SK-N-SH (cell line): ENCODE data around the gene LDLRAP1. TPM values are rescaled to one million over a fixed set of nuclear protein-coding genes. Genes with fewer than 3 reads are reported as not detected.
"Not testable (repeated sequence)": the region's sequence is repeated elsewhere in the genome, so short reads cannot be mapped to it uniquely, and the experiment has no call there.

ENCODE experiments used
- CTCF ChIA-PET: fragments of 300-600, 350-600 bp; formaldehyde crosslinking; extraction: SDS; loops from one replicate; lab custom pipeline; 2021; lab: Yijun Ruan, JAX
- POLR2A ChIA-PET: fragments of 350-600 bp; sonication (Branson Sonifier 250); formaldehyde crosslinking; extraction: SDS; loops from one replicate; lab custom pipeline; 2020; ENCODE audit warnings: antibody characterized with exemption, inconsistent platforms; lab: Yijun Ruan, JAX
- DNase-seq: peaks from one replicate; pipeline ENCODE4 v3.0.0; 2012
- H2AFZ ChIP-seq: fragments of 200-600 bp; sonication (generic); 2 replicates; pipeline ENCODE4 v1.8.1; 2016; ENCODE audit warnings: antibody characterized with exemption, mild to moderate bottlenecking, low read depth
- H3F3A ChIP-seq: fragments of 200-600 bp; sonication (generic); replicated peaks from 2 replicates; pipeline ENCODE3; 2016; ENCODE audit warnings: antibody characterized with exemption, mild to moderate bottlenecking; ENCODE audit not compliant: insufficient read depth
- H3K27ac ChIP-seq, 2 experiments: fragments of 200-500 bp in 1 of 2; fragments of 200-600 bp in 1 of 2; sonication (Bioruptor generic) in 1 of 2; sonication (generic), shearing (Covaris generic) in 1 of 2; 2 replicates each; pipeline versions ENCODE4 v1.5.1 to v1.6.1; 2014 to 2016; ENCODE audit warnings: low read depth in 2 of 2, inconsistent platforms in 1 of 2, low read length in 1 of 2, mild to moderate bottlenecking in 1 of 2, mixed read lengths in 1 of 2
- H3K27me3 ChIP-seq: fragments of 200-600 bp; sonication (generic), shearing (Covaris generic); 2 replicates; pipeline ENCODE4 v1.6.1; 2016; ENCODE audit warnings: mixed run types; ENCODE audit not compliant: insufficient read depth
- H3K36me3 ChIP-seq, 2 experiments: fragments of 200-500 bp in 1 of 2; fragments of 200-600 bp in 1 of 2; sonication (Bioruptor generic) in 1 of 2; sonication (generic) in 1 of 2; replicated peaks in 1 of 2; 2 replicates each; pipeline versions ENCODE3 to v1.5.1; 2014 to 2016; ENCODE audit warnings: low read length in 1 of 2, mild to moderate bottlenecking in 1 of 2; ENCODE audit not compliant: insufficient read depth in 2 of 2, control insufficient read depth in 1 of 2
- H3K4me1 ChIP-seq, 2 experiments: fragments of 200-500 bp in 1 of 2; fragments of 200-600 bp in 1 of 2; sonication (Bioruptor generic) in 1 of 2; sonication (generic), shearing (Covaris generic) in 1 of 2; 2 replicates each; pipeline versions ENCODE4 v1.5.1 to v1.6.1; 2014 to 2016; ENCODE audit warnings: low read depth in 1 of 2, low read length in 1 of 2, mixed run types in 1 of 2; ENCODE audit not compliant: insufficient read depth in 2 of 2, control insufficient read depth in 1 of 2
- H3K4me2 ChIP-seq: fragments of 200-600 bp; sonication (generic), shearing (Covaris generic); 2 replicates; pipeline ENCODE4 v1.6.1; 2017; ENCODE audit warnings: mixed run types
- H3K4me3 ChIP-seq, 2 experiments: fragments of 200-500 bp in 1 of 2; fragments of 200-600 bp in 1 of 2; sonication (Bioruptor generic) in 1 of 2; sonication (generic), shearing (Covaris generic) in 1 of 2; 2 replicates each; pipeline versions ENCODE4 v1.5.1 to v1.8.1; 2014 to 2016; ENCODE audit warnings: low read depth in 2 of 2, inconsistent platforms in 1 of 2, low read length in 1 of 2, mild to moderate bottlenecking in 1 of 2, mixed read lengths in 1 of 2, moderate library complexity in 1 of 2
- H3K79me2 ChIP-seq: fragments of 200-600 bp; sonication (generic); 2 replicates; pipeline ENCODE4 v1.8.1; 2017; ENCODE audit warnings: mild to moderate bottlenecking; ENCODE audit not compliant: insufficient read depth
- H3K9ac ChIP-seq: fragments of 200-600 bp; sonication (generic); 2 replicates; pipeline ENCODE4 v1.6.1; 2017; ENCODE audit warnings: mixed run types
- H3K9me2 ChIP-seq: fragments of 200-600 bp; sonication (generic); 2 replicates; pipeline ENCODE4 v1.6.1; 2017; ENCODE audit warnings: mixed run types
- H3K9me3 ChIP-seq: fragments of 200-600 bp; sonication (generic); 2 replicates; pipeline ENCODE4 v1.6.1; 2017; ENCODE audit warnings: mixed run types, mild to moderate bottlenecking, moderate library complexity
- H4K20me1 ChIP-seq: fragments of 200-600 bp; sonication (generic); 2 replicates; pipeline ENCODE4 v1.6.1; 2017; ENCODE audit warnings: mild to moderate bottlenecking, mixed run types; ENCODE audit not compliant: insufficient read depth
- CHD2 ChIP-seq: fragments of 150-350 bp; IDR thresholded peaks from 2 replicates; pipeline ENCODE4 v1.6.1; 2018; ENCODE audit warnings: low read length; ENCODE audit not compliant: partially characterized antibody
- FOSL2 ChIP-seq: IDR thresholded peaks from 2 replicates; pipeline ENCODE4 v1.4.0; 2012; ENCODE audit warnings: low read depth, mild to moderate bottlenecking, moderate library complexity, borderline replicate concordance
- IRF3 ChIP-seq: fragments of 150-350 bp; IDR thresholded peaks from 2 replicates; pipeline ENCODE4 v1.6.1; 2016; ENCODE audit warnings: mild to moderate bottlenecking, low read depth, low read length
- PBX3 ChIP-seq: IDR thresholded peaks from 2 replicates; pipeline ENCODE4; 2012
- RCOR1 ChIP-seq: fragments of 150-350 bp; IDR thresholded peaks from 2 replicates; pipeline ENCODE4 v1.6.1; 2017; ENCODE audit warnings: antibody characterized with exemption, low read length
- TCF12 ChIP-seq: IDR thresholded peaks from 2 replicates; pipeline ENCODE4 v1.4.0; 2012
- TEAD4 ChIP-seq: IDR thresholded peaks from 2 replicates; pipeline ENCODE4 v1.4.0; 2012; ENCODE audit warnings: mild to moderate bottlenecking, borderline replicate concordance; ENCODE audit not compliant: insufficient read depth
- YY1 ChIP-seq: IDR thresholded peaks from 2 replicates; pipeline ENCODE4 v1.4.0; 2012; ENCODE audit warnings: low read depth, mild to moderate bottlenecking
- ZBTB33 ChIP-seq: IDR thresholded peaks from 2 replicates; pipeline ENCODE4 v1.4.0; 2012; ENCODE audit warnings: low read depth, borderline replicate concordance
- WGBS: methylation state at CpG from one replicate; pipeline ENCODE4 v1.1.6; 2017; ENCODE audit warnings: low lambda C conversion rate; 5-methylcytosine and 5-hydroxymethylcytosine counted together
- polyA plus RNA-seq, 3 experiments: library from polyadenylated mRNA; depleted of rRNA; stranded (reverse); fragments of >200 nt; gene quantifications; 2 replicates each; pipeline ENCODE4 v1.2.3, GENCODE V29; 2012

LDLRAP1 gene
- polyA plus RNA-seq, 1 of the 3 experiments (the other 2 are of a cell fraction) = 19.1 TPM

- TF ChIP-seq YY1 (no peak), IRF3 (no peak), RCOR1 (no peak), ZBTB33 (no peak), CHD2 (no peak), TCF12 (no peak), FOSL2 (no peak), PBX3 (no peak), TEAD4 (no peak)
Measured at GRCh38 chr1:25599969-25600610, 56.7 kb downstream of the LDLRAP1 start (continued).

GRCh38 chr1:25600971-25601699, 57.7 kb downstream of the LDLRAP1 start:
- H2AFZ ChIP-seq, POLR2A ChIA-PET, H3K27me3 ChIP-seq, H3K27ac ChIP-seq, H3F3A ChIP-seq, H3K4me1 ChIP-seq, H3K9ac ChIP-seq, H3K4me3 ChIP-seq, H3K79me2 ChIP-seq, H3K4me2 ChIP-seq, H4K20me1 ChIP-seq, DNase-seq, H3K9me3 ChIP-seq, CTCF ChIA-PET, H3K9me2 ChIP-seq, H3K36me3 ChIP-seq: not testable (repeated sequence)
- WGBS = 66% methylated on average over 5 of the region's 5 CpGs

GRCh38 chr1:25603779-25604538, 60.6 kb downstream of the LDLRAP1 start:
- H3K27me3 ChIP-seq, H3K9me3 ChIP-seq, H3K4me3 ChIP-seq, H3K27ac ChIP-seq, H3K79me2 ChIP-seq, H3K4me1 ChIP-seq, H3K36me3 ChIP-seq, DNase-seq, H3K9me2 ChIP-seq, CTCF ChIA-PET, POLR2A ChIA-PET, H3F3A ChIP-seq, H3K9ac ChIP-seq, H3K4me2 ChIP-seq, H2AFZ ChIP-seq, H4K20me1 ChIP-seq: not testable (repeated sequence)
- WGBS = 82% methylated on average over 13 of the region's 55 CpGs
